DMS 273 (cell line): ENCODE data around the gene P2RX7.
A peak's percentile ranks its signal among the peaks of the same experiment; 100 is the strongest.

Experiments used
- DNase-seq: peaks from one replicate; lab custom pipeline; 2025; ENCODE audit not compliant: unreplicated experiment; lab: John Stamatoyannopoulos, UW

P2RX7 gene

GRCh38 chr12:121132601-121133481 is at the start of gene P2RX7:
P2RX7 (plus strand) TSS chr12:121132876; CDS start chr12:121132971, 95 bp downstream.
- peak; percentile 91 for DNase-seq

GRCh38 chr12:121084229-121084628 is 48.4 kb upstream of the P2RX7 start:
- DNase-seq, result no peak

DNA sequence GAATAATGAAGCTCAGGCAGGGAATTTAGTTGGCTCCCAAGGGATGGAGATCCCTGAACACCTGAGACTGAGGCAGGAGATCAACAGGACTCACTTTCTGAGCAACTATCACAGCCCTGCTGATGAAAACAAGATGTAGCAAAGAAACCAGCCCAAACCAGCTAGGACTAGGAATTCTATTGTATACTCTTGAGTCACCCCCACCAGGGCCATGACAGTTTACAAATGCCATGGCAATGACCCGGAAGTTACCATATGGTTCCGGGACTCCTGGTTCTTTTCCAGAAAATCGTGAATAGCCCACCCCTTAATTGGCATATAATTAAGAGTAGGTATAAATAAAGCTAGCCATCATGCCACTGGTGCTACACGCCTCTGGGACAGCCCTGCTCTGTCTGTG is 47.6 kb upstream of the P2RX7 start:
- DNase-seq, result no peak

- DNase-seq, result no peak
These were observed 46.9 kb upstream of the P2RX7 start for GRCh38 chr12:121085506-121086353.

DNA sequence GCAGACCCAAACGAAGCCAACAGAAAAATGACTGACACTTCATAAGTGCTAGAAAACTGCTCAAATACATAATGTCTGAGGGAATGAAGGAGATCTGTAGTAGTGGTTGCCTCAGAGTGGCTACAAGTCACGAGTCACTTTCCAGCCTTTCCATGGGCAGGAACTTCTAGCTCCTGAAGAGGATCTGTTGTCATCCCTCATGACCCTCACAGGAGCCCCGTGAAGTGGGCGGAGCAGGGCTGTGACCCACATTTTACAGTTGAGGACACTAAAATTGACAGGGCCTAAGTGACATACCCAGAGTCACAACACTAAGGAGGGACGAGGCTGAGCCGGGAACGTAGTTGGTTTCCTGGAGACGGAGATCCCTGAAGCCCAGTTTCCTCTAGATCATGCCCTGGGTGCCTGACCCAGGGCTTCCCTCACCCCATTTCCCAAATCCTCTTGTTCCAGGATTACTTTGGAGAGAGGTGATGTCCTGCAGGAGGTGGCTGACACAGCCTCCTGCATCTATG is 45.8 kb upstream of the P2RX7 start:
- no peak for DNase-seq

DNA sequence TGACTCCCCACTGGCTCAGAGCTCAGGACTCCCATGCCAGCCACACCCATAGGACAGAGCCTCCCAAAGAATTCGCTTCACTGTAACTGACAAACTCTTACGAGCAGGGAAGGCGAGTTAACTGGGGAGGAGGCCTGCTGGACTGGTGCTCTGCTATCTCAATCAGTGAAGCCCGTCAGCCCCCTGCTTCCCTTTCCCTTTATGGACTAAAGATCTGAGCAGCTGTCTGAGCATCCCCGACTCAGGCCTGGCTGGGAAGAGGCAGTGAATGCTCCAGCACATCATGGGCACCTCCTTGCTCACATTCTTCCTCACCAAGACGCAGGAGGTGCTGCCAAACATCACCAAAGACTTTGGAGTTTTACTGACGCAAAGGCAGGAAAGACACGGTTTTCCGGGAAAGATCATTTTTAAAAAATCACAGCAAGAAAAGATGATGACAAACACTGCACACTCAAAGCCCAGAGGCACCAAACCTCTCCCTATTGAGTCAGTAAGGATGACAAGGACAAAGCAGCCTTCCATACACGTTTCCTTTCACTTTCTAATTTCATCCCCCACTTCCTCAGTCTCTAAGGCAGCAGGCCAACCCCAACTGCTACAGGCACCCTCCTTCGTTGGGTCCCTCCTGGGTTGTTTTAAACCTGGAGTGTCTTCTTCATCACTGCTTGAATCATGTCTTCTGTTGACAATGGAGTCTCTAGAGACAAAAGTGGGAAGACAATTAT is 45.0 kb upstream of the P2RX7 start:
- DNase-seq, result no peak

DNA sequence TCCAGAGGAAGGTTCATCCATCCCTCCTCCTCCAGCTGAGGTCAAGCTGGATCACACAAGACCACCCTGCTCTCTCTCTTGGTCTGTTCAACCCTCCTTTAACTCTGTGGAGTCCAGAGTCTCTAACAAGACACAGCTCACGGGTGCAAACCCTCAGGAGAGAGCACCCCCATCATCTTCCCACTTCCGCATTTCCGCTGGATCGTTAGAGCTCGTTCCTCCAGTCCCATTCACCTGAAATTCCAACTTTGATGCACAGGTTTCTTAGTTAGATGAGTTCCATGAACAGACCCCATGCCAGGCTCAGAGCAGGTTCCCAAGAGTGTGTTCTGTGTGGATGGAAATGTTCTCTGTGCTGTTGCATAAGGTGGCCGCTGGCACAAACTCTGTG is 44.5 kb upstream of the P2RX7 start:
- DNase-seq, result no peak

GRCh38 chr12:121089031-121089812 is 43.5 kb upstream of the P2RX7 start:
- no peak for DNase-seq

DNA sequence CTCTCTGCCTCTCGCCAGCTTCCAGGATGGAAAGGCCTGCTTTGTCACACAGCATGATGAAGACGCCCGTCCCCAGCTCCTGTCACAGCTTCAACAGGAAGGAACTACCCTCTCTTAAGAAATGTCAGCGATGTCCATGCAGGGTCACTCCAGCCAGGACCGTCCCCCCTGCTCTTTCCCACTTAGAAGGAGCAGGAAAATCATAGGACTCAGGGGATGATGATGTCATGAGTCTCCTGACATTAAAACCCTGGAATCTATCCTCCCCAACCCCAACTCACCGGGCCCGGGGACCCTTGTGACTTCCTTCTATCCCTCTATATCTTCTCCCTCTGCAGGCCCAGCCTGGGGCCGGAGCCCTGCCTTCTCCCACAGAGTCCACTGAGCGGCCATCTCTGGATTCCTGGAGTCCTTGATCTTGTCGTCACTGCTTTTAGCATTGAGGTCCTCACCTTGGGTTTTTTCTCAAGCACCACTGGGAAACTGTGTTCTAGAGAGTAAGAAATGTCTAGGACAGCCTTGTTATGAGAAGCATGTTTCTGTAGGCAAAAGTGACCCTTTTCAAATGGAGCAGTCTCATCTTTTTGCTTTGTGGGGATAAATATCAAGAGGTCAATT is 42.8 kb upstream of the P2RX7 start:
- DNase-seq, result no peak

GRCh38 chr12:121090586-121091514 is 41.8 kb upstream of the P2RX7 start:
- DNase-seq, result no peak

GRCh38 chr12:121092034-121092433 is 40.6 kb upstream of the P2RX7 start:
- no peak for DNase-seq

- DNase-seq, result no peak
These were observed 39.2 kb upstream of the P2RX7 start for GRCh38 chr12:121093487-121093891.

DNA sequence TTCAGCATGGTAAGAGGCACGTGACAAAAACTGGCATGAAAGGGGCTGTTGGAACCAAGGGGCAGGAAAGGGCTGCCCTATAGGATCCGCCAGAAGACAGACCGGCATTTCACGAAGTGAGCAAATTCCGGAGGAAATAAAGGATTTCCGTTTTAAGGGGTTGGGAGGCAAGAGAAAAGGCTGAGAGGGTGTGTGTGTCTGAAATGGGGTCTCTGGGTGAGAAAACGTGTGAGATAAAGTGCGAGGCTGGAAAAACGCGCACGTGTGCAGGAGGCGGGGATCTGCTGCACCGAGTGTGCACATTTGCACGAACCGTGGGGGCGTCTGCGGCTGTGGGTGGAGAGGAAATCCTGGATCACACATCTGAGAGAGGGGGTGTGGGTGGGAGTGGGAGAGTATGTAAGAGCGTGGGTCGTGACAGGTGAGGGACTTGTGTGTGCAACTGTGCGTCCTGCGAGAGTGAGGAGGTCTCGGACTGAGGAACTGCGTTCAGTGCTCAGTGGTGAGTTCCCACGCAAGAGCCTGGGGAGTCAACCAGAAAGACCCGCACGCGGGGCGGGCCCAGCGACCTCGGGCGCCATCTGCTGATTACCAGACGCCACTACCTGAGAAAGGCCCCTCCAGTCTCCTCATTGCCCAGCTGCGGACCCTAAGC is 37.0 kb upstream of the P2RX7 start:
- peak; percentile 74 for DNase-seq

GRCh38 chr12:121096199-121096798 is 36.4 kb upstream of the P2RX7 start:
- no peak for DNase-seq

GRCh38 chr12:121099779-121100178 is 32.9 kb upstream of the P2RX7 start:
- no peak for DNase-seq

GRCh38 chr12:121102307-121102706 is 30.4 kb upstream of the P2RX7 start:
- DNase-seq, result no peak

- no peak for DNase-seq
These were observed 25.0 kb upstream of the P2RX7 start for GRCh38 chr12:121107681-121108080.

DNA sequence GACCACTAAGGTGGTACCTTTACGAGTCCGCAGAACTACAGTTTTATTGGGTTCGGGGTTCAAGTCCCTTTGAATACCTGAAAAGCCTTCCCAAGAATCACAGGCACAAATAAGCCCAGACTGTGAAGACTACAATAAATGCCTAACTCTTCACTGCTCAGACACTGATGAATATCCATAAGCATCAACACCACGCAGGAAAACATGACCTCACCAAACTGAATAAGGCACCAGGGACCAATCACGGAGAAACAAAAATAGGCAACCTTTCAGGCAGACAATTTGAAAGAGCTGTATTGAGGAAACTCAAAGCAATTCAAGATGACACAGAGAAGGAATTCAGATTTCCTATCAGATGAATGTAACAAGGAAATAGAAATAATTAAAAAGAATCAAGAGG is 24.2 kb upstream of the P2RX7 start:
- no peak for DNase-seq
